ENCODE results near the gene ALX4. TPM values are rescaled to one million over a fixed set of nuclear protein-coding genes. Genes with fewer than 3 reads are reported as not detected.

The ALX4 gene
- polyA plus RNA-seq, 1 experiment, result not detected

GRCh38 chr11:44310206-44310462 is 195 bp upstream of the ALX4 start:
- Histone ChIP-seq H3K9me3 (ENCODE audit: control insufficient read depth, insufficient read depth, low read length) (peaks cover 13% of the 10 kb centered on the region), H3K4me3 (ENCODE audit: low read depth, low read length) (no peak overlapping the region), H3K27ac (ENCODE audit: low read depth, low read length) (no peak overlapping the region), H3K27me3 (ENCODE audit: control insufficient read depth, insufficient read depth, low read length) (peaks cover 97% of the 10 kb centered on the region)
- ChIA-PET POLR2A (no interaction called here), CTCF (no interaction called here)
- no peak for DNase-seq (ENCODE audit: low read depth, low spot score)
- TF ChIP-seq CTCF (IDR thresholded peaks at IDR 0.05; ENCODE audit: low read depth, low read length), result no peak

- Histone ChIP-seq H3K9me3 (ENCODE audit: control insufficient read depth, insufficient read depth, low read length) (peaks cover 17% of the 10 kb centered on the region), H3K27ac (ENCODE audit: low read depth, low read length) (no peak overlapping the region), H3K27me3 (ENCODE audit: control insufficient read depth, insufficient read depth, low read length) (peaks cover 99% of the 10 kb centered on the region), H3K4me3 (ENCODE audit: low read depth, low read length) (0 out of 2 replicates have a peak overlapping the region, but pooled peaks have one; percentile 10)
- no peak for TF ChIP-seq CTCF (IDR thresholded peaks at IDR 0.05; ENCODE audit: low read depth, low read length)
- CTCF ChIA-PET, result no interaction called here
- POLR2A ChIA-PET, result no interaction called here
- DNase-seq (ENCODE audit: low read depth, low spot score), result no peak
Measured at GRCh38 chr11:44308923-44309477, 939 bp downstream of the ALX4 start.

GRCh38 chr11:44308256-44308922 is 1.6 kb downstream of the ALX4 start:
- no peak for TF ChIP-seq CTCF (IDR thresholded peaks at IDR 0.05; ENCODE audit: low read depth, low read length)
- H3K9me3 ChIP-seq (ENCODE audit: control insufficient read depth, insufficient read depth, low read length), result peaks cover 20% of the 10 kb centered on the region
- peaks cover 99% of the 10 kb centered on the region for H3K27me3 ChIP-seq (ENCODE audit: control insufficient read depth, insufficient read depth, low read length)
- H3K4me3 ChIP-seq (ENCODE audit: low read depth, low read length), result no peak overlapping the region
- no peak for DNase-seq (ENCODE audit: low read depth, low spot score)
- no peak overlapping the region for H3K27ac ChIP-seq (ENCODE audit: low read depth, low read length)
- POLR2A ChIA-PET, result no interaction called here
- CTCF ChIA-PET, result no interaction called here

GRCh38 chr11:44307340-44308099 is 2.4 kb downstream of the ALX4 start:
- H3K4me3 ChIP-seq (ENCODE audit: low read depth, low read length), result no peak overlapping the region
- H3K27ac ChIP-seq (ENCODE audit: low read depth, low read length), result no peak overlapping the region
- DNase-seq (ENCODE audit: low read depth, low spot score), result no peak
- H3K27me3 ChIP-seq (ENCODE audit: control insufficient read depth, insufficient read depth, low read length), result peaks cover 98% of the 10 kb centered on the region
- no peak for TF ChIP-seq CTCF (IDR thresholded peaks at IDR 0.05; ENCODE audit: low read depth, low read length)
- ChIA-PET CTCF (no interaction called here), POLR2A (no interaction called here)
- peaks cover 23% of the 10 kb centered on the region for H3K9me3 ChIP-seq (ENCODE audit: control insufficient read depth, insufficient read depth, low read length)

GRCh38 chr11:44306918-44307244 is 3.1 kb downstream of the ALX4 start:
- ChIA-PET POLR2A (no interaction called here), CTCF (interaction anchor here (0.8 kb wide), 1 partner anchor 250 kb away, joined by 3 read pairs; no protein-coding TSS in a partner anchor)
- H3K9me3 ChIP-seq (ENCODE audit: control insufficient read depth, insufficient read depth, low read length), result peaks cover 21% of the 10 kb centered on the region
- H3K27me3 ChIP-seq (ENCODE audit: control insufficient read depth, insufficient read depth, low read length), result peaks cover 98% of the 10 kb centered on the region
- no peak for DNase-seq (ENCODE audit: low read depth, low spot score)
- no peak for TF ChIP-seq CTCF (IDR thresholded peaks at IDR 0.05; ENCODE audit: low read depth, low read length)
- H3K27ac ChIP-seq (ENCODE audit: low read depth, low read length), result no peak overlapping the region
- H3K4me3 ChIP-seq (ENCODE audit: low read depth, low read length), result no peak overlapping the region
